ENCODE measurements around the gene AFMID.

The AFMID gene

DNA sequence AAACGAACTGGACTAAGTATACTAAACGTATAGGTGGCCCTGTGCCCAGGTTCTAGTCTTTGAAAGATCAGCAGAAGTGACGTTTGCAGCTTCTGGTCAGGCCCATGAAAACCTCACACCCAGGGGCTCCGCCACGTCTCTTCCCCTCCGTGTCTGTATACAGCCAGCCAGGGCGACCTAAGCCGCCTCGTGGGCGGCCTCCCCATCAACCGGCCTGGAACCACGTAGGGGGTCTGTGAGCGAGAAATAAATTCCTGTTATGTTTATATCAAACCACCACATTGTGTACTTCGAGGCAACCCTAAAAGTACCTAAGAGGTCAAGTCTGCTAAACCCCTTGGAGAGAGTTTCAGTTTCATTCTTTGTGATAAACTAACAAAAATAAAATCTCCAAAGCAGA is 7.1 kb upstream of the AFMID start:
- DNase-seq (ENCODE audit: low read depth): no peak

DNA sequence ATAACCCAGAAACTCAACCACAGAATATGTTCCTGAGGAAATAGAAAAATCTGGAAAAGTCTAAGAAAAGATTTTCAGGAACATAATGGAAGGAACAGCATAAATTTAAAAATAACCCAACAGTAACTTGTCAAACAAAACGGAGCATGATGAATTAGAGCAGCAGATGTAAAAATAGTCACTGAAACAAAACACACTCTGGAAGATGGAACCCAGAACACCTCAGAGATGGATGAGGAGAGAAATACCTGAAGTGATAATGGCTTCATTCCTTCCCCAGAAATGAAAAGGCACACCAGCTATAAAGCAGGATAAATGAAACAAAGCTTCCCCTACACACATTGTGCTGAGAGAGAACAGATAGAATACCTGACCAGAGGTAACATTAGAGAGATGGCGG is 6.7 kb upstream of the AFMID start:
- no peak for DNase-seq (ENCODE audit: low read depth)

DNA sequence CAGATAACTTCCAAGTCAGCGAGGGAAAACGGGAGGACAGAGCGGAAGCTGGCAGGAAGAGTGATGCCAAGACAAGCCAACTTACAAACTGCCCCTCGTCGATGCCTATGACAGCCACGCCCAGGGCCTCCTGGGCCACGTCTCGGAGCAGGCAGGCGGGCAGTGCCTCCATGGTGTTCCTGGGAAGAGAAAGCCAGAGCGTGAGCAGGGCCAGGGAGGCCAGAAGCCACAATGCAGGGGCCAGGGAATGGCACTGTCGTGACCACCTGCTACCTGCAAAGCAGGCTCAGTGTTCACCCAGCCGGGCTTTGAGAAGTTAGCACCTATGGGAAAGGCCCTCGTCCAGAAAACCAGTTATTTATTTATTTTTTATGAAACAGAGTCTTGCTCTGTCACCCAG is 4.7 kb upstream of the AFMID start:
- DNase-seq (ENCODE audit: low read depth): no peak

DNA sequence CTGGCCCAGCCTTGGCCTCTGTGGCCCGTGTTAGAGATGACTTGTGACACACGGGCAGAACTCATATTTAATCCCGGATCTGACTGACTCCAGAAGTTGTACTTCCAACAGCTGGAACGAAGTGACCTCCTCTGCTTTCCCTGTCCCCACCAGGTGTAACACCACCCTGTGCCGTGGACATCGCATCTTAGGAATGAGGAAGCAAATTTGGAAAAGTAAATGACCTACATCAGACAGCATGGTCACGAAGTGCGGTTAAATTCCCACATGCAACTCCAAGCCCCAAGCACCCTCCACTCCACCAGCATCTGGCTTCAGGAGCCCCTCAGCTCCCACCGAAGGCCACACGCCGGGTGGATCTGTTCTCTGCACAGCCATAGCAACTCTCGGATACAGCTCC is 3.2 kb upstream of the AFMID start:
- DNase-seq (ENCODE audit: low read depth): no peak

DNA sequence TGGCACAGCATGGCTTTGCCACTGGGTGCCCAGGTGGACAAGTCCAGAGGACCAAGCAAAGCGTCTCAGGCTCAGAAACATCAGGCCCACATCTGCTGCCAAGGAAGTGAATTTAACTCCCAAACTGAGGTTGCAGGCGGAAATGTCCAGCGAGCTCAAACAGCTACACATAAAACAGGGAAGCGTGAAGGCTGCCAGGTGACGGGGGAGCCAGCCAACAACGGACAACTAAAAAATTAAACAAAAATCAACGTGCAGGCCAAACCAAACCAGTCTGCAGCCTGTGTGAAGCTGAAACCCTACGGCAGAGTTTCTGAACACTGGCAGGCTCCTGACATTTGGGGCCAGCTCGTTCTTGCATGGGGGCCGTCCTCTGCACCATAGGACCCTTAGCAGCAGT is 2.8 kb upstream of the AFMID start:
- no peak for DNase-seq (ENCODE audit: low read depth)

DNA sequence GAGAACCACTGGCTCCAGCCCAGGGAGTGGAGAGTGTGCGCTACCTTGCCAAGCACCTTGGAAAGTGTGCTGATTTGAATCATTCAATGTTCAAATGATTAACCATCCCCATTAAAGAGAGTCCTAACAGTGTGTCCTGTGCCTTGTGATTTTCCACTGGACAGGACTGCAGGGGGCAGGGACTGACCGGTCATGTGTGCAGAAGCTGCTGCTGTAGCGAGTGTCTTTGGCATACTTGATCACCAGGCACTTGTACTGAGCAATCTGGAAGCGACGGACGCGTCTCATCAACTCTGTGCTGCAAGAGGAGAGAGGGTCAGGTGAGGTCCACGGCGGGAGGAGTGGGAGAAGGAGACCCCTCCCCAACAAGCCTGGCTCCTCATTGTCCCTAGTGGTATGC is 2.3 kb upstream of the AFMID start:
- DNase-seq (ENCODE audit: low read depth): no peak

DNA sequence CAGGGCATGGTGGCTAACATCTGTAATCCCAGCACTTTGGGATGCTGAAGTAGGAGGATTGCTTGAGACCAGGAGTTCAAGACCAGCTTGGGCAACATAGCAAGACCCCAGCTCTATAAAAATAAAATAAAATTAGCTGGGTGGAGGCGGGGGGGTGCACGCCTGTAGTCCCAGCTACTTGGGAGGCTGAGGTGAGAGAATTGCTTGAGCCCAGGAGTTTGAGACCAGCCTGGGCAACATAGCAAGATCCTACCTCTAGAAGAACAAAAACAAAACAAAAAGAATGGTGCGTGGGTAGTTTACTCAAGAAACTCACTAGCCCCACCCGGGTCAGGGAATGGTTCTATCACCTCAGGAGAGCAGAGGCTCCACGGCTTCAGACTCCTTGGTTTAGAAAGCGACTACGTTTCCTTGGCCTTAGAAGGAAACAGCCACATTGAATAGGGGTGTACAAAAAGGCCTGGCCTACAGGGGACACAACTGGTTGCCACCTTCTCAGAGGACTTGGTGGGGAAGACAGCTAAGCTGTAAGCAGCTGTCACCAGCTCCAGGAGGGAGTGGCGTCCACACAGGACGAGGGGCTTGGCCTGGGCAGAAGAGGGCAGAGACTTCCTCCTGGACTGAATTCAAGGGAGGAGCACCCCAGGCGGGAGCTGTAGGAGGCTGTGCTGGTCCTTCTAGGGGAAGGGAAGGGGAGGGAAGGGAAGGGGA is 1.0 kb upstream of the AFMID start:
- DNase-seq (ENCODE audit: low read depth): no peak

DNA sequence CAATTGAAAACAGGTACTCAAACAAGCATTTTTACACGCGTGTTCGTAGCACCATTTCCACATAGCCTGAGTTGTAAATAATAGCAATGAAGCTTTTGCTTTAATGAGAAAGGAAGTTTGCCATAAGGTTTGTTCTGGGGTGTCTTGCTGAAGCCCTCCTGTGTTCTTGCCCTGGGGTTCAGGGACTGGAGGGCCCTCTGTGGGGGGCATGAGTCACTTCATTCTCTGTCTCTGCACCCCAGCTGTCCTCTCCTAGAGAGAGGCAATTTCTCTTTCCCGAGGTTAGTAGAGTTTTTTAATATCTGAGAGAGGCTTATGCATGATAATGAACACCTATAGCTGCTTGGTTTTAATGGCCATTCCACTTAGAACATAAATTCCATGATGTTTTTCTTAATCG is 9.6 kb downstream of the AFMID start:
- no peak for DNase-seq (ENCODE audit: low read depth)

DNA sequence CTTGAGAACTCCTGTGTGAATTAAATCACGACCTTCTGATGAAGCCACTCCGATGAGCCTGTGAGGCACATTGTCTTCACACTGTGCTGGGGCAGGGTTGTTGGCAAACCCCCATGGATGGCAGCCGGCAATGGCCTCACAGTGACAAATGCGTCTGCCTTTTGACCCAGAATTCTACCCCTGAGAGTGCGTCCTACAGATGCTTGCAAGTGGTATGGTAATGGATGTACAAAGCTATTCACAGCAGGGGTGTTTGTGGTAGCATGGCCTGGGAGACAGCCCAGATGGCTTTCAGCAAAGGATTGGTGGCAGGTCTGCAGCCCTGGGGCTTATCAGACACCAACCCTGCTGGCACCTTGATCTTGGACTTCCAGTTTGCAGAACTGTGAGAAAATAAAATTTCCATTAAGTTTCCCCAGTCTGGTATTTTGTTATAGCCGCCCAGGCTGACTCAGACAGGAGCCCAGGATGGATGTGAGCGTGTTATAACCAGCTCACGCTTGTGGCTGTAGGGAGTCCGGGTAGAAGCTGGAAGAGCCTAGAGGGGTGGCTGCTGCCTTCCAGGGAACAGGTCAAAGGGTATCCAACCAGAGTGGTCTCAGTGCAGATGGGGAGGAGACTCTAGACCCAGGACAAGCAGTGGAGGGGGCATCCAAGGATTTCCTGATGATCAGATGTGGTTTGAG is 10.1 kb downstream of the AFMID start:
- no peak for DNase-seq (ENCODE audit: low read depth)

DNA sequence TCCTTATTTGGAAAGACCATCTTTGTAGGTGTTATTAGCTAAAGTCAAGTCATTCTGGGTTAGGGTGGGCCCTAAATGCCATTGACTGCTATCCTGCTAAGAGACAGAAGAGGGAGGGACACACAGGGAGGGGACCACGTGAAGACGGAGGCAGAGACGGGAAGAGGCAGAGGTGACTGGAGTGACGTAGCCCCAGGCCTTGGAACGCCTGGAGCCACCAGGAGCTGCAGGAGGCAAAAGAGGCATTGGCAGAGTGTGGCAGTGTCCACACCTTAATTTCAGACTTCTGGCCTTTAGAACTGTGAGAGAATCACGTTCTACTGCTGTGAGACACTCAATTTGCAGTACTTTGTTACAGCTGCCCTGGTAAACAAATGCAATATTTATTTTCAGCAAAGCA is 13.3 kb downstream of the AFMID start:
- no peak for DNase-seq (ENCODE audit: low read depth)

DNA sequence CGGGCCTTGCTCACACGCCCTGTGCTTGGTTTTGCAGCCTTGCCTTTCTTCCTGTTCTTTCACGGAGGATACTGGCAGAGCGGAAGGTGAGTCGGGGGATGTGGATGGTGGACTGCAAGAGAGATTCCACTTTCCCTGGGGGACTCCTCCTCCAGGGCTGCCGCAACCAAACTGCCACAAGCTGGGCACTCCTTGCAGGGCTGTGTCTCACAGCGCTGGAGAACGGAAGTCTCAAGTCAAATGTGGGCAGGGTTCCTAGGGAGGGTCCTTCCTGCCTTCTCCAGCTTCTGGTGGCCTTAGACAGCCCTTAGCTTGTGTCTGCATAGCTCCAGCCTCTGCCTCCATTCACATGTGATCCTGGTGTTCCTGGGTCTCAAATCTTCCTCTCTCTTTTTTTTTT is 15.5 kb downstream of the AFMID start:
- no peak for DNase-seq (ENCODE audit: low read depth)

DNA sequence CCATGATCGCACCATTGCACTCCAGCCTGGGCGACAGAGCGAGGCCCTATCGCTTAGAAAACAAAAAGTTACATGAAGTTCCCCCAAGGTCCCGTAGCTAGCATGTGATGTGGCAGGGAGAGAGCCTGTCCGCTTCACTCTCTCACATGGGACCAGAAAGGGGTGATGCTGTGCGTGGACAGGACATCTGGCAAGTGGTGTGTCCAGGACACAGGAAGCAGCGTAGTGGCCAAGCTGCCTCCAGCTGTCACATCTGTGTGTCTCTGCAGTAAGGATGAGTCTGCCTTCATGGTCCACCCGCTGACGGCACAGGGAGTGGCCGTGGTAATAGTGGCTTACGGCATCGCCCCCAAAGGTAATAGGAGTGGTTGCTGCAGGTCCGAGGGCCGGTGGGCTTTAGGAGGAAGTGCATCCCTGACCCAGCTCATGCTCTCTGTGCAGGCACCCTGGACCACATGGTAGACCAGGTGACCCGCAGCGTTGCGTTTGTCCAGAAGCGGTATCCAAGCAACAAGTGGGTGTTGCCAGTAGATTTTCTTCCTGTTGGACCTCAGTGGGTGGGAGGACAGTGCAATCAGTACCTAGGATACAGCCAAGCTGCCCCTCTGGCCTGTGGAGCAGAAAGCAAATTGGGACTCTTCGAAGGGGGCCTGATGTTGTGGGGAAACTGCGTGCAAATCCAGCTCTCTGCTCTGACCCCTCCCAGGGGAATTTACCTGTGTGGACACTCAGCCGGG is 17.4 kb downstream of the AFMID start:
- DNase-seq (ENCODE audit: low read depth): no peak

DNA sequence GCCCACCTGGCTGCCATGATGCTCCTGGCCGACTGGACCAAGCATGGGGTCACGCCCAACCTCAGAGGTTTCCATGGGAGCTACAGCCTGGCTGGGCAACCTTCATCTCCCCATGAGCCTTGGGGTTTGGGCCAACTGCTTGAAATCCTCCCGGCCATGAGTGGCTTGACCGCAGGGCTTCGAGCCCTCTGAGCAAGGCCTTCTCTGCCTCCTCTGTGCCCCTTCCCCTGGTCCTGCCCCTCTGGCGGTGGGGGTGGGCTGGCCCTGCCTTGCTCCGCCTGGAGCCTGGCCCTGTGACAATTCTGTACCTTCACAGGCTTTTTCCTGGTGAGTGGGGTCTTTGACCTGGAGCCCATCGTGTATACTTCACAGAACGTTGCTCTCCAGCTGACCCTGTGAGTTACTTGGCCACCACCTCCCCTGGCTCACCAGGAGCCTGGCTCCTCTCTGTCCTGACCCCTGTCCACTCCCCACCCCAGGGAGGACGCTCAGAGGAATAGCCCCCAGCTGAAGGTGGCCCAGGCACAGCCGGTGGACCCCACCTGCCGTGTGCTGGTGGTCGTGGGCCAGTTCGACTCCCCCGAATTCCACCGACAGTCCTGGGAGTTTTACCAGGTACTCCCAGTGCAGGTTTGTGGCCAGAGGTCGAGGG is 18.1 kb downstream of the AFMID start:
- DNase-seq (ENCODE audit: low read depth): no peak

DNA sequence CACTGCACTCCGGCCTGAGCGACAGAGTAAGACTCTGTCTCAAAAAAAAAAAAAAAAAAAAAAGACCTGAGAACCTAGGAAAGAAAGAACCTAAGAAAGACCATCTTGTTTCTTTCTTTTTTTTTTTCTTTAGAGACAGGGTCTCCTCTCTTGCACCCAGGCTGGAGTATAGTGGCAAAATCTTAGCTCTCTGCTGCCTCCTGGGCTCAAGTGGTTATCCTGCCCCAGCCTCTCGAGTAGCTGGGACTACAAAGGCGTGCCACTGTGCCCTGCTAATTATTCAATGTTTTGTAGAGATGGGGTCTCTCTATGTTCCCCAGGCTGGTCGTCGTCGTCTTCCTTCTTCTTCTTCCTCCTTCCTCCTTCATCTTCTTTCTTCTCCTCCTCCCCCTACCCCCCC is 19.1 kb downstream of the AFMID start:
- DNase-seq (ENCODE audit: low read depth): no peak

DNA sequence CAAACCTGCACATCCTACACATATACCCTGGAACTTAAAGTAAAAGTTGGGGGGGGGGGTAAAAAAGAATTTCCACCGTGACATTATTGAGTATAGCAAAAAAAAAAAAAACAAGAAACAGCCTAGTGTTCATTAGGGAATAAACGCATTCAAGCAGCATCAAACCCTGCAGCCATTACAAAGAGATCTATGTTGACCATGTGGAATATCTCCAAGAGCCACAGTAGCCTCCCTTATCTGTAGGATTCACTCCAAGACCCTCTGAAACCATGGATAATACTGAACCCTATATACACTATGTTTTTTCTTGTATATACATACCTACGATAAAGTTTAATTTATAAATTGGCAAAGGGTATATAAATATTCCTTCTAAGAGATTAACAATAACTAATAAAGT is 21.3 kb downstream of the AFMID start:
- DNase-seq (ENCODE audit: low read depth): no peak

DNA sequence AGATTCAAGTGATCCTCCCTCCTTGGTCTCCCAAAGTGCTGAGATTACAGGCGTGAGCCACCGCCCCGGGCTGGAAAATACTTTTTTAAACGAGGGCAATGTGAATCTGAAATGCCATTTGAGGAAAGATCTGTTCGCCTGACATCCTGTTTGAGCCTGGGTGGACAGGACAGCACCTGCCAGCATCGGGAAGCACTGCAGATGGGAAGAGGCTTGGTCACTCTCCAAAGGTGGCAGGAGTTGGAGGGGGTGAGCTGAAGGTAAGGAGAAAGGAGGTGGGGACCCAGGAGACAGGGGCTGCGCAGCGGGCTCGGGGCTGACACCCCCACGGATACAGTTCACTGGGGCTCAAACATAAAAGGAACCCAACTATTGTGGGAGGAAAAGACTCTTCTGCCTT is 22.9 kb downstream of the AFMID start:
- no peak for DNase-seq (ENCODE audit: low read depth)

DNA sequence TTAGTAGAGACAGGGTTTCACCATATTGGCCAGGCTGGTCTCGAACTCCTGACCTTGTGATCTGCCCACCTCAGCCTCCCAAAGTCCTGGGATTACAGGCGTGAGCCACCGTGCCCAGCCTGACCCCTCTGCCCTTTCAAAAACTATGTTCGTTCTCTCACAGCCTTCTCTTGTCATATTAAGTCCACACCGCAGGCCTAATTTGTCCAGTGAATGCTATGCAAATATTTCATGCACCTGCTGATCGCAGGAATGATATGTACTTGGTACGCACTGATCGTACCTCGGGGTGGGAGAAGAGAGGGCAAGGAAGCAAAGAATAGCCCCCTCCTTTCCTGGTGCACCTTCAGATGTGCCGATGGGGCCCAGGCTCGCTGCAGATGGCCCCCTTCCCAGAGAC is 23.9 kb downstream of the AFMID start:
- no peak for DNase-seq (ENCODE audit: low read depth)

DNA sequence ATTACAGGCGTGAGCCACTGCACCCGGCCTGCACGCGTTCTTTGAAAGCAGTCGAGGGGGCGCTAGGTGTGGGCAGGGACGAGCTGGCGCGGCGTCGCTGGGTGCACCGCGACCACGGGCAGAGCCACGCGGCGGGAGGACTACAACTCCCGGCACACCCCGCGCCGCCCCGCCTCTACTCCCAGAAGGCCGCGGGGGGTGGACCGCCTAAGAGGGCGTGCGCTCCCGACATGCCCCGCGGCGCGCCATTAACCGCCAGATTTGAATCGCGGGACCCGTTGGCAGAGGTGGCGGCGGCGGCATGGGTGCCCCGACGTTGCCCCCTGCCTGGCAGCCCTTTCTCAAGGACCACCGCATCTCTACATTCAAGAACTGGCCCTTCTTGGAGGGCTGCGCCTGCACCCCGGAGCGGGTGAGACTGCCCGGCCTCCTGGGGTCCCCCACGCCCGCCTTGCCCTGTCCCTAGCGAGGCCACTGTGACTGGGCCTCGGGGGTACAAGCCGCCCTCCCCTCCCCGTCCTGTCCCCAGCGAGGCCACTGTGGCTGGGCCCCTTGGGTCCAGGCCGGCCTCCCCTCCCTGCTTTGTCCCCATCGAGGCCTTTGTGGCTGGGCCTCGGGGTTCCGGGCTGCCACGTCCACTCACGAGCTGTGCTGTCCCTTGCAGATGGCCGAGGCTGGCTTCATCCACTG is 27.0 kb downstream of the AFMID start, which contains the start of gene BIRC5:
Gene BIRC5, plus strand, starts transcription at position 238 of the 690 bp plus-strand sequence. Its CDS starts 64 bp downstream, at position 302.
- peak; percentile 58 for DNase-seq (ENCODE audit: low read depth)

DNA sequence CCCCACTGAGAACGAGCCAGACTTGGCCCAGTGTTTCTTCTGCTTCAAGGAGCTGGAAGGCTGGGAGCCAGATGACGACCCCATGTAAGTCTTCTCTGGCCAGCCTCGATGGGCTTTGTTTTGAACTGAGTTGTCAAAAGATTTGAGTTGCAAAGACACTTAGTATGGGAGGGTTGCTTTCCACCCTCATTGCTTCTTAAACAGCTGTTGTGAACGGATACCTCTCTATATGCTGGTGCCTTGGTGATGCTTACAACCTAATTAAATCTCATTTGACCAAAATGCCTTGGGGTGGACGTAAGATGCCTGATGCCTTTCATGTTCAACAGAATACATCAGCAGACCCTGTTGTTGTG is 27.5 kb downstream of the AFMID start:
- no peak for DNase-seq (ENCODE audit: low read depth)

DNA sequence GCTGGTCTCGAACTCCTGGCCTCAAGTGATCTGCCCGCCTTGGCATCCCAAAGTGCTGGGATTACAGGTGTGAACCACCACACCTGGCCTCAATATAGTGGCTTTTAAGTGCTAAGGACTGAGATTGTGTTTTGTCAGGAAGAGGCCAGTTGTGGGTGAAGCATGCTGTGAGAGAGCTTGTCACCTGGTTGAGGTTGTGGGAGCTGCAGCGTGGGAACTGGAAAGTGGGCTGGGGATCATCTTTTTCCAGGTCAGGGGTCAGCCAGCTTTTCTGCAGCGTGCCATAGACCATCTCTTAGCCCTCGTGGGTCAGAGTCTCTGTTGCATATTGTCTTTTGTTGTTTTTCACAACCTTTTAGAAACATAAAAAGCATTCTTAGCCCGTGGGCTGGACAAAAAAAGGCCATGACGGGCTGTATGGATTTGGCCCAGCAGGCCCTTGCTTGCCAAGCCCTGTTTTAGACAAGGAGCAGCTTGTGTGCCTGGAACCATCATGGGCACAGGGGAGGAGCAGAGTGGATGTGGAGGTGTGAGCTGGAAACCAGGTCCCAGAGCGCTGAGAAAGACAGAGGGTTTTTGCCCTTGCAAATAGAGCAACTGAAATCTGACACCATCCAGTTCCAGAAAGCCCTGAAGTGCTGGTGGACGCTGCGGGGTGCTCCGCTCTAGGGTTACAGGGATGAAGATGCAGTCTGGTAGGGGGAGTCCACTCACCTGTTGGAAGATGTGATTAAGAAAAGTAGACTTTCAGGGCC is 32.4 kb downstream of the AFMID start:
- no peak for DNase-seq (ENCODE audit: low read depth)

DNA sequence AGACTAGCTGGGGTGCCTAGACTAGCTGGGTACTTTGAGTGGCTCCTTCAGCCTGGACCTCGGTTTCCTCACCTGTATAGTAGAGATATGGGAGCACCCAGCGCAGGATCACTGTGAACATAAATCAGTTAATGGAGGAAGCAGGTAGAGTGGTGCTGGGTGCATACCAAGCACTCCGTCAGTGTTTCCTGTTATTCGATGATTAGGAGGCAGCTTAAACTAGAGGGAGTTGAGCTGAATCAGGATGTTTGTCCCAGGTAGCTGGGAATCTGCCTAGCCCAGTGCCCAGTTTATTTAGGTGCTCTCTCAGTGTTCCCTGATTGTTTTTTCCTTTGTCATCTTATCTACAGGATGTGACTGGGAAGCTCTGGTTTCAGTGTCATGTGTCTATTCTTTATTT is 35.9 kb downstream of the AFMID start:
- DNase-seq (ENCODE audit: low read depth): no peak

DNA sequence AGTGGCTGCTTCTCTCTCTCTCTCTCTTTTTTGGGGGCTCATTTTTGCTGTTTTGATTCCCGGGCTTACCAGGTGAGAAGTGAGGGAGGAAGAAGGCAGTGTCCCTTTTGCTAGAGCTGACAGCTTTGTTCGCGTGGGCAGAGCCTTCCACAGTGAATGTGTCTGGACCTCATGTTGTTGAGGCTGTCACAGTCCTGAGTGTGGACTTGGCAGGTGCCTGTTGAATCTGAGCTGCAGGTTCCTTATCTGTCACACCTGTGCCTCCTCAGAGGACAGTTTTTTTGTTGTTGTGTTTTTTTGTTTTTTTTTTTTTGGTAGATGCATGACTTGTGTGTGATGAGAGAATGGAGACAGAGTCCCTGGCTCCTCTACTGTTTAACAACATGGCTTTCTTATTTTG is 36.6 kb downstream of the AFMID start:
- DNase-seq (ENCODE audit: low read depth): no peak

Measured in GM04504 (cell line).